C4-2B (cell line): Measurements from ENCODE around the gene SPON2.

Source experiments
- ZFX ChIP-seq: fragments of 450-650 bp; IDR thresholded peaks from 2 replicates; pipeline ENCODE4 v1.6.1; 2017
- TF ChIP-seq, protein P1 (sequence below): fragments of 450-650 bp; conservative IDR thresholded peaks from 2 replicates; pipeline ENCODE4 v1.5.1; 2017; ENCODE audit warnings: mild to moderate bottlenecking

DNA sequence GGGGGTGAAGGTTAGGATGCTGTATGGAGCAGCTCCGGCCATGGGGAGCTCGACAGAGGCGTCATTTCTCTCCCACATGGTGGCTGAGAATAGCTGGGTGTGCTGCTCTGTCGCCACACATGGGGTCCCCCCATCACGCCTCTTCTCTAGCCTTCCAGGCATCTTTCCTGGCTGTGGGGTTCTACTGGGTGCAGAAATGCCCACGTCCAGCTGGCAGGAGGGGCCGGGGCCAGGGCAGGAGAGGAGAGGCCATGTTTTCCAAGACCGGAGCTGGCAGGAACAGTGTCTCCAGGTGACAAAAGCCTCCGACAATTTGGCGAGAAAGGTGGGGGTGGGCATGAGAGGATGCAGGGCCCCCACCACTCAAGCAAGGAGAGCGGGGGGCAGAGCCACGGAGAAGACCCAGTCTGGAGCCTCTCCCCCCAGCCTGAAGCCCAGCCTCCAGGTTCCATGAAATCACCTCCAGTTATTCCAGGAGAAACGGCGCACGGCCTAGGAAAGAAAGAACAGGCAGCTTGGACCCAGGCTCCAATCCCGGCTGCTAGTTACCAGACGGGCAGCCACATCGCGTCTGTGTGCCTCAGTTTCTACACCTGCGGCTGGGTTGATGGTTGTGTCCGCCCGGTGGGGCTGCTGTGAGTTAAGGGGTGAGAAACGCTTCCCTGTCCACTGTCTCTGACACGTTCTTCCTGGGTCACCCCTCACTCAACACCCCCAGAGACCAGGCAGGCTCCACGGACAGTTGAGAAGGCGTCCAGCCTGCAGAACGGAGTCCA, 27.4 kb upstream of the SPON2 start:
- TF ChIP-seq, protein P1, sequence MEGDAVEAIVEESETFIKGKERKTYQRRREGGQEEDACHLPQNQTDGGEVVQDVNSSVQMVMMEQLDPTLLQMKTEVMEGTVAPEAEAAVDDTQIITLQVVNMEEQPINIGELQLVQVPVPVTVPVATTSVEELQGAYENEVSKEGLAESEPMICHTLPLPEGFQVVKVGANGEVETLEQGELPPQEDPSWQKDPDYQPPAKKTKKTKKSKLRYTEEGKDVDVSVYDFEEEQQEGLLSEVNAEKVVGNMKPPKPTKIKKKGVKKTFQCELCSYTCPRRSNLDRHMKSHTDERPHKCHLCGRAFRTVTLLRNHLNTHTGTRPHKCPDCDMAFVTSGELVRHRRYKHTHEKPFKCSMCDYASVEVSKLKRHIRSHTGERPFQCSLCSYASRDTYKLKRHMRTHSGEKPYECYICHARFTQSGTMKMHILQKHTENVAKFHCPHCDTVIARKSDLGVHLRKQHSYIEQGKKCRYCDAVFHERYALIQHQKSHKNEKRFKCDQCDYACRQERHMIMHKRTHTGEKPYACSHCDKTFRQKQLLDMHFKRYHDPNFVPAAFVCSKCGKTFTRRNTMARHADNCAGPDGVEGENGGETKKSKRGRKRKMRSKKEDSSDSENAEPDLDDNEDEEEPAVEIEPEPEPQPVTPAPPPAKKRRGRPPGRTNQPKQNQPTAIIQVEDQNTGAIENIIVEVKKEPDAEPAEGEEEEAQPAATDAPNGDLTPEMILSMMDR: no peak
- TF ChIP-seq ZFX: no peak
